Esophagus muscularis mucosa (tissue), 4 donors: ENCODE results near the gene SERPINB13. TPM values are rescaled to one million over a fixed set of nuclear protein-coding genes. Genes with fewer than 3 reads are reported as not detected.

Experiments
- DNase-seq: peaks from one replicate; pipeline ENCODE4 v3.0.0-alpha.2; 2017; ENCODE audit errors: extremely low spot score
- H3K27ac ChIP-seq, 4 donors: fragments of 200-600 bp; sonication (generic); replicated peaks in 1 of 4; 1 replicate in 3 of 4; 2 replicates in 1 of 4; pipeline ENCODE4 v1.5.1; 2016 to 2019; ENCODE audit warnings: mild to moderate bottlenecking in 1 of 4
- H3K27me3 ChIP-seq, 4 donors: fragments of 200-600 bp; sonication (generic); one replicate each; pipeline versions ENCODE4 v1.5.1 to v1.6.0; 2016 to 2019
- H3K36me3 ChIP-seq, 4 donors: fragments of 200-600 bp; sonication (generic); one replicate each; pipeline ENCODE4 v1.5.1; 2016 to 2019
- H3K4me1 ChIP-seq, 4 donors: fragments of 200-600 bp; sonication (generic); one replicate each; pipeline ENCODE4 v1.5.1; 2016 to 2019
- H3K4me3 ChIP-seq, 4 donors: fragments of 200-600 bp; sonication (generic); 1 replicate in 2 of 4; 2 replicates in 2 of 4; pipeline ENCODE4 v1.5.1; 2016 to 2019; ENCODE audit warnings: mild to moderate bottlenecking in 4 of 4, moderate library complexity in 1 of 4
- H3K9me3 ChIP-seq, 4 donors: fragments of 200-600 bp; sonication (generic); 1 replicate in 3 of 4; 2 replicates in 1 of 4; pipeline ENCODE4 v1.5.1; 2016 to 2019
- CTCF ChIP-seq, 3 experiments: fragments of 200-600 bp in 2 of 3; fragments of 450-650 bp in 1 of 3; sonication (generic) in 2 of 3; IDR thresholded peaks; one replicate each; pipeline ENCODE4 v1.5.1; 2017 to 2019; ENCODE audit warnings: antibody characterized with exemption in 3 of 3, mild to moderate bottlenecking in 2 of 3, moderate library complexity in 1 of 3
- EP300 ChIP-seq: sonication (generic); formaldehyde crosslinking; IDR thresholded peaks from one replicate; pipeline ENCODE4 v1.6.1; 2017; ENCODE audit warnings: antibody characterized with exemption
- POLR2A ChIP-seq: fragments of 450-650 bp; IDR thresholded peaks from one replicate; pipeline ENCODE4 v1.6.1; 2017; ENCODE audit warnings: antibody characterized with exemption, moderate library complexity, mild to moderate bottlenecking, low read depth
- POLR2AphosphoS5 ChIP-seq, 2 donors: sonication (generic); formaldehyde crosslinking; IDR thresholded peaks; one replicate each; pipeline ENCODE4 v1.6.1; 2017; ENCODE audit warnings: antibody characterized with exemption in 2 of 2
- WGBS: methylation state at CpG from one replicate; pipeline ENCODE4 v1.1.5; 2018; 5-methylcytosine and 5-hydroxymethylcytosine counted together
- intact Hi-C: fragments of 100-400 bp; cut with DNase I; formaldehyde crosslinking; loops from one replicate; pipeline ENCODE4 v1.15.1; 2023
- total RNA-seq, 4 donors: library from RNA; depleted of rRNA; stranded (reverse); fragments of >200 nt; gene quantifications; one replicate each; pipeline versions ENCODE4 v1.1.0 to v1.2.1, GENCODE V29; 2016

The SERPINB13 gene
- total RNA-seq: not detected

- H3K36me3 ChIP-seq: no peaks in the 10 kb centered on the region
- no peak for TF ChIP-seq POLR2A
- TF ChIP-seq EP300: no peak
- no peak for TF ChIP-seq CTCF (IDR thresholded peaks at IDR 0.05)
- no peak for TF ChIP-seq POLR2AphosphoS5 (IDR thresholded peaks at IDR 0.05)
- H3K4me1 ChIP-seq: no peaks in the 10 kb centered on the region
- DNase-seq: no peak
- no peak within 1 kb of the TSS for H3K27ac ChIP-seq
- 85% methylated on average over 4 of the region's 4 CpGs for WGBS
- H3K9me3 ChIP-seq: no peaks in the 10 kb centered on the region
- no peaks in the 10 kb centered on the region for H3K27me3 ChIP-seq
- intact Hi-C loops: no loop called here
- no peak within 1 kb of the TSS for H3K4me3 ChIP-seq
Observed at GRCh38 chr18:63586966-63587365, at the start of gene SERPINB13. Gene SERPINB13, plus strand, starts transcription at chr18:63587343. Its CDS starts 1,325 bp downstream, at chr18:63588668.

DNA sequence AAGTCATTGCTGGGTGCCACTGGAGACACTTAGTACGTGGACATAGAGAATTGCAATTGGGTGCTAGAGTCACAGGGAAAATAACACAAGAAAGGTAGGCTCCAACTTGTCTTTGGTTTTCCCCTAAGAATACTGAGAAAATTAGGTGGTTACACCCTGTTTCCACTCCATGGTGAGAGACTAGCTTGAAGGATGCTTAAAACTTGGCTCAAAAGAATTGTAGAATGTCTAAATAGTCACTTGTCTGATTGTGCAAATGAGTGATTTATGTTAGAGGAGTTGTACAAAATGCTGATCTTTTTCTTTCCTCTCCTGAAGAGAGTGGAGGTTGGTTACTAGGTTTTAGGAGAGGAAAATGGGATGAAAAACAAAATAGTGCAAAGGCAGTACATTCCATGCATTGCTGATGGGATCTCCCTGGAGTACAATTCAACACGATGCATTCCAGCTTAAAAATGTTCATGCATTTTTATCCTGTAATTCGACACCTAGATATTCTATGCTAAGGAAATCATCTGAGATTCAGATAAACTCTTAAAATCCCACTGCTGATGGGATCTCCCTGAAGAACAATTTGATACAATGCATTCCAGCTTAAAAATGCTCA is 47.1 kb upstream of the SERPINB13 start:
- Histone ChIP-seq H3K9me3 (no peaks in the 10 kb centered on the region), H3K36me3 (no peaks in the 10 kb centered on the region), H3K4me3 (no peak overlapping the region), H3K27ac (no peak overlapping the region), H3K27me3 (no peaks in the 10 kb centered on the region), H3K4me1 (no peaks in the 10 kb centered on the region)
- no peak for TF ChIP-seq CTCF (IDR thresholded peaks at IDR 0.05)
- no peak for TF ChIP-seq POLR2A
- TF ChIP-seq EP300: no peak
- TF ChIP-seq POLR2AphosphoS5 (IDR thresholded peaks at IDR 0.05): no peak
- intact Hi-C loops: no loop called here
- no peak for DNase-seq
- WGBS: 46% methylated on average over 3 of the region's 3 CpGs

- H3K36me3 ChIP-seq: no peaks in the 10 kb centered on the region
- no peaks in the 10 kb centered on the region for H3K4me1 ChIP-seq
- no peaks in the 10 kb centered on the region for H3K9me3 ChIP-seq
- H3K4me3 ChIP-seq: no peak within 1 kb of the TSS
- no peaks in the 10 kb centered on the region for H3K27me3 ChIP-seq
- no peak for DNase-seq
- TF ChIP-seq POLR2AphosphoS5 (IDR thresholded peaks at IDR 0.05): no peak
- no peak for TF ChIP-seq CTCF (IDR thresholded peaks at IDR 0.05)
- TF ChIP-seq POLR2A: no peak
- TF ChIP-seq EP300: no peak
- 57% methylated on average over 1 of the region's 1 CpG for WGBS
- intact Hi-C loops: no loop called here
- H3K27ac ChIP-seq: no peak within 1 kb of the TSS
Observed at GRCh38 chr18:63542069-63542468, 45.1 kb upstream of the SERPINB13 start, which contains the start of gene SERPINB12. Gene SERPINB12, plus strand, starts transcription at chr18:63542369. Its CDS starts 13,791 bp downstream, at chr18:63556160.

DNA sequence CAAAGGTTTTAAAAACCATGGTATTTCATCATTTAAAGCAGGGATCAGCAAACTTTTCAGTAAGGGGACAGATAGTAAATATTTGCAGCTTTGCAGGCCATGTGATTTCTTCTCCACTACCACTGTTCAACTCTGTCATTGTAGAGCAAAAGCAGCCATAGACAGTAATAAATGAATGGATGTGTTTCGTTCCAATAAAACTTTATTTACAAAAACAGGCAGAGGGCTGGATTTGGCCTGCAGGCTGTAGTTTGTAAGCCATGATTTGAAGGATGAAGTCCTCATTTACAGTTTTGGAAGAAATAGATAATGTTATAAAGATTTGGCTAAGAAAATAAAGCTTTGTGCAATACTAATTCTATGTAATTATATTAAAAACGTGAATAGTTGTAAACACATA is 43.1 kb upstream of the SERPINB13 start:
- intact Hi-C loops: no loop called here
- no peak for DNase-seq
- Histone ChIP-seq H3K36me3 (no peaks in the 10 kb centered on the region), H3K4me3 (no peak overlapping the region), H3K27me3 (no peaks in the 10 kb centered on the region), H3K27ac (no peak overlapping the region), H3K4me1 (no peaks in the 10 kb centered on the region), H3K9me3 (no peaks in the 10 kb centered on the region)
- 81% methylated on average over 2 of the region's 2 CpGs for WGBS
- no peak for TF ChIP-seq POLR2AphosphoS5 (IDR thresholded peaks at IDR 0.05)
- no peak for TF ChIP-seq EP300
- TF ChIP-seq POLR2A: no peak
- TF ChIP-seq CTCF (IDR thresholded peaks at IDR 0.05): no peak

DNA sequence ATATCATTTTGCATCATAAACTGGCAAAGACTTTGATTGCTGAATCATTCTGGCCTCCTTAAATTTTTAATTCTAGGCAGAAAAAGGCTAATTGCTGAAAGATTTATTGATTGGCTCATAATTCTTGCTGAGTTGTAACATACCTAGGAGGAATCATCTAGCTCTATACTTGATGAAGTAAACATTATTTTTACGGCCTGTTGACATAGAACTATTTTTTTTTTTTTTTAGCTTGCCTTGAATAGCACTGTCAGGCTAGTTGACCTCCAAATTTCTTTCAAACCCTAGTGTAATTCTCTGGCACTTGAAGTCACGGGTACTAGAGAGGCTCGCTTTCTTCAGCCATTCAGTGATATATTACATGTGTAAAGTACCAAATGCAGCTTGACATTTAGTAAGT is 42.1 kb upstream of the SERPINB13 start:
- no peaks in the 10 kb centered on the region for H3K36me3 ChIP-seq
- DNase-seq: no peak
- 80% methylated on average over 3 of the region's 3 CpGs for WGBS
- no peak overlapping the region for H3K4me3 ChIP-seq
- H3K27me3 ChIP-seq: no peaks in the 10 kb centered on the region
- no peak overlapping the region for H3K27ac ChIP-seq
- no peak for TF ChIP-seq POLR2A
- TF ChIP-seq POLR2AphosphoS5 (IDR thresholded peaks at IDR 0.05): no peak
- no peak for TF ChIP-seq EP300
- no peak for TF ChIP-seq CTCF (IDR thresholded peaks at IDR 0.05)
- H3K9me3 ChIP-seq: no peaks in the 10 kb centered on the region
- intact Hi-C loops: no loop called here
- H3K4me1 ChIP-seq: no peaks in the 10 kb centered on the region
